Calu3 (cell line): ENCODE results near the gene ELAVL1. TPM values are rescaled to one million over a fixed set of nuclear protein-coding genes. Genes with fewer than 3 reads are reported as not detected.

Experiments
- BruUV-seq: library from RNA; stranded (reverse); fragments of 400-500 nt; replicated peaks from 2 replicates; lab custom pipeline; 2021; lab: Mats Ljungman, UMichigan
- CTCF ChIA-PET: fragments of 300-600 bp; sonication (Branson Sonifier 250); formaldehyde crosslinking; loops from one replicate; lab custom pipeline; 2022; ENCODE audit warnings: antibody characterized with exemption; lab: Charles Lee
- DNase-seq: peaks from one replicate; pipeline ENCODE4 v3.0.0; 2022
- H3K27ac Mint-ChIP-seq: one replicate; pipeline ENCODE4 v1.8.0; 2022; ENCODE audit warnings: mixed read lengths; ENCODE audit not compliant: unreplicated experiment
- H3K27me3 Mint-ChIP-seq: one replicate; pipeline ENCODE4 v1.8.0; 2022; ENCODE audit warnings: mixed read lengths; ENCODE audit not compliant: unreplicated experiment
- H3K36me3 Mint-ChIP-seq: one replicate; pipeline ENCODE4 v1.8.0; 2022; ENCODE audit warnings: mild to moderate bottlenecking, moderate library complexity, mixed read lengths; ENCODE audit not compliant: insufficient read depth, unreplicated experiment
- H3K4me1 Mint-ChIP-seq: one replicate; pipeline ENCODE4 v1.8.0; 2022; ENCODE audit warnings: mild to moderate bottlenecking, low read depth, mixed read lengths; ENCODE audit not compliant: unreplicated experiment
- H3K4me3 Mint-ChIP-seq: one replicate; pipeline ENCODE4 v1.8.0; 2022; ENCODE audit warnings: mild to moderate bottlenecking, low read depth, moderate library complexity, mixed read lengths; ENCODE audit not compliant: unreplicated experiment
- H3K9me3 Mint-ChIP-seq: one replicate; pipeline ENCODE4 v1.8.0; 2022; ENCODE audit warnings: low read depth, mixed read lengths; ENCODE audit not compliant: unreplicated experiment
- intact Hi-C: fragments of 100-400 bp; cut with micrococcal nuclease; formaldehyde crosslinking; loops from one replicate; pipeline ENCODE4 v1.10.0; 2022; ENCODE audit not compliant: unreplicated experiment
- total RNA-seq: library from RNA; stranded (reverse); gene quantifications from 2 replicates; pipeline ENCODE4 v1.2.3, GENCODE V29; 2022
- TF ChIP-seq, protein P1 (sequence below): fragments of 200-600 bp; IDR thresholded peaks from one replicate; pipeline ENCODE4 v1.8.0; 2022; ENCODE audit warnings: antibody characterized with exemption; ENCODE audit not compliant: unreplicated experiment

Gene ELAVL1
- total RNA-seq, 1 experiment from 2014 or later = 81.2 TPM

DNA sequence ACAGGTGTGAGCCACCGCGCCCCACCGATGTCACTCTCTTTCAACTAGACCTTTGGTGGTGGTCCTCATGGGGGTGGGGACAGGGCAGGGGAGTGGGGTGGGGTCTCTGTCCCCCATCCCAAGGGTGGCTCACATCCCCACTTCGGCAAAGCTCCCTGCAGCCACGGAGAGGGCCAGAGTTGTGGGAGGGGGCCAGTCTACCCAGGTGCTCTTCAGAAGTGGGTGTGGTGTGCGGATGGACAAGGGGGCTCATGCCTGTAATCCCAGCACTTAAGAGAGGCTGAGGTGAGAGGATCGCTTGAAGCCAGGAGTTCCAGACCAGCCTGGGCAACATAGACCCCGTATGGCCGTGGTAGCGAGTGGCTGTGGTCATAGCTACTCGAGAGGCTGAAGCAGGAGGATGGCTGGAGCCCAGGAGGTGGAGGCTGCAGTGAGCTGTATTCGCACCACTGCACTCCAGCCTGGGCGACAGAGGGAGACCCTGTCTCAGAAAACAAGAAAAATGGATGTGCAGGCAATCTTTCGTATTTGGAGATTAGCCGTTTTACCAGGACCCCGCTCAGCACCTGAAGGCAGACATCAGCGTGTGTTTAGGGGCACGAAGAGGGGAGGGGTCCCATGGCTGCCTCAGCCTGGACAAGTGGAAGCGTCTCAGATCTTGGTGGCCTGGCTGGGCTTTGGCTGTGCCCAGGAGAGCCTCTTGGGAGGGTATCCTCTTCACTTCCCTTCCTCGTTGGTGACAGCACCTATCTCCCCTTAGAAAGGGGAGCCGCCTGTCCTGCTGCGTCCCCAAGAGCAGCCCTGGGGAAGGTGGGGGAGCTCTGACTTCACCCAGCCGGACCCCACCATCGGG, 90.0 kb downstream of the ELAVL1 start:
- no TSS peak for BruUV-seq
- H3K27me3 Mint-ChIP-seq = no peaks in the 10 kb centered on the region
- H3K36me3 Mint-ChIP-seq = peaks cover 41% of the 10 kb centered on the region
- DNase-seq = no peak
- peak overlapping the region; percentile 65 for H3K4me3 Mint-ChIP-seq
- intact Hi-C loops = no loop called here
- peaks cover 8% of the 10 kb centered on the region for H3K4me1 Mint-ChIP-seq
- CTCF ChIA-PET = no interaction called here
- TF ChIP-seq, protein P1, sequence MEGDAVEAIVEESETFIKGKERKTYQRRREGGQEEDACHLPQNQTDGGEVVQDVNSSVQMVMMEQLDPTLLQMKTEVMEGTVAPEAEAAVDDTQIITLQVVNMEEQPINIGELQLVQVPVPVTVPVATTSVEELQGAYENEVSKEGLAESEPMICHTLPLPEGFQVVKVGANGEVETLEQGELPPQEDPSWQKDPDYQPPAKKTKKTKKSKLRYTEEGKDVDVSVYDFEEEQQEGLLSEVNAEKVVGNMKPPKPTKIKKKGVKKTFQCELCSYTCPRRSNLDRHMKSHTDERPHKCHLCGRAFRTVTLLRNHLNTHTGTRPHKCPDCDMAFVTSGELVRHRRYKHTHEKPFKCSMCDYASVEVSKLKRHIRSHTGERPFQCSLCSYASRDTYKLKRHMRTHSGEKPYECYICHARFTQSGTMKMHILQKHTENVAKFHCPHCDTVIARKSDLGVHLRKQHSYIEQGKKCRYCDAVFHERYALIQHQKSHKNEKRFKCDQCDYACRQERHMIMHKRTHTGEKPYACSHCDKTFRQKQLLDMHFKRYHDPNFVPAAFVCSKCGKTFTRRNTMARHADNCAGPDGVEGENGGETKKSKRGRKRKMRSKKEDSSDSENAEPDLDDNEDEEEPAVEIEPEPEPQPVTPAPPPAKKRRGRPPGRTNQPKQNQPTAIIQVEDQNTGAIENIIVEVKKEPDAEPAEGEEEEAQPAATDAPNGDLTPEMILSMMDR = no peak
- H3K27ac Mint-ChIP-seq = no peak overlapping the region
- H3K9me3 Mint-ChIP-seq = no peaks in the 10 kb centered on the region

DNA sequence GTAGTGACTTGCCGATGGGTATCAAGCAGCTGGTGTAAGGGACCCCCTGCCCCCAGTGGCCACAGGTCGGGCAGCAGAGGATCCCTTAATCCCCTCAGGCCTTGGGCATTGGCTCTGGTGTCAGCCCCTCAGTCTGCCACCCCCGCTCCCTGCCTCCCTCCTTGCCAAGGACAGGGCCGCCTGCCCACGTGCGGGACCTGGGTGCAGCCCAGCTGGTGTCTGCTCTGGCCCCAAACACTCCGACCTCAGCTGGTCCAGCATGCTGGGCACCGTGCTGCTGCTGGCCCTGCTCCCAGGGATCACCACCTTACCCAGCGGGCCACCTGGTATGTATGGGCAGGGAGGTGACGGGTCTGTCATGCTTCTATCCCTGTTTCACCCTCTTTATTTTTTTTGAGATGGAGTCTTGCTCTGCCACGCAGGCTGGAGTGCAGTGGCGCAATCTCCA, 90.8 kb downstream of the ELAVL1 start, which contains the start of gene TGFBR3L:
Gene TGFBR3L, plus strand, starts transcription at position 233 of the 448 bp plus-strand sequence.
- Mint-ChIP-seq H3K4me3 (peak within 1 kb of the TSS; percentile 65), H3K36me3 (peaks cover 32% of the 10 kb centered on the region), H3K9me3 (no peaks in the 10 kb centered on the region), H3K4me1 (peaks cover 4% of the 10 kb centered on the region), H3K27ac (no peak within 1 kb of the TSS), H3K27me3 (no peaks in the 10 kb centered on the region)
- CTCF ChIA-PET = no interaction called here
- TF ChIP-seq, protein P1 = no peak
- no TSS peak for BruUV-seq
- DNase-seq = no peak
- intact Hi-C loops = no loop called here

DNA sequence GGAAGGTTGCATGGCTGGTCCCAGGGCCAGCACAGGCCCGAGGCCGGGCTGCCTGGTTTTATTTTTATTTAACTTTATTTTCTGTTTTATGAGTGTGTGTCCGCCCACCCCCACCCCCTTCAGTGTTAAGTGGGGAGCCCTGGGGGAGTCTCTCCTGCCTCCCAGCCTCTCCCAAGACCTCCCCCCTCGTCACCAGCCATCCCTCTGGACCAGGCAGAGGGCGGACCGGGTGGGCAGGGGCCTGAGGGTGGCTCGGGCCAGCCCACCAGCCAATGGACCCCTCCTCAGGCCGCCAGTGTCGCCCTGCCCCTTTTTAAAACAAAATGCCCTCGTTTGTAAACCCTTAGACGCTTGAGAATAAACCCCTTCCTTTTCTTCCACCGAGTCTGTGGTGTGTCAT, 91.3 kb downstream of the ELAVL1 start:
- no peaks in the 10 kb centered on the region for H3K4me1 Mint-ChIP-seq
- no peak overlapping the region for H3K4me3 Mint-ChIP-seq
- H3K27ac Mint-ChIP-seq = no peak overlapping the region
- intact Hi-C loops = no loop called here
- no peak for DNase-seq
- BruUV-seq = no TSS peak
- H3K9me3 Mint-ChIP-seq = no peaks in the 10 kb centered on the region
- H3K27me3 Mint-ChIP-seq = no peaks in the 10 kb centered on the region
- CTCF ChIA-PET = no interaction called here
- H3K36me3 Mint-ChIP-seq = peaks cover 32% of the 10 kb centered on the region
- TF ChIP-seq, protein P1 = no peak

DNA sequence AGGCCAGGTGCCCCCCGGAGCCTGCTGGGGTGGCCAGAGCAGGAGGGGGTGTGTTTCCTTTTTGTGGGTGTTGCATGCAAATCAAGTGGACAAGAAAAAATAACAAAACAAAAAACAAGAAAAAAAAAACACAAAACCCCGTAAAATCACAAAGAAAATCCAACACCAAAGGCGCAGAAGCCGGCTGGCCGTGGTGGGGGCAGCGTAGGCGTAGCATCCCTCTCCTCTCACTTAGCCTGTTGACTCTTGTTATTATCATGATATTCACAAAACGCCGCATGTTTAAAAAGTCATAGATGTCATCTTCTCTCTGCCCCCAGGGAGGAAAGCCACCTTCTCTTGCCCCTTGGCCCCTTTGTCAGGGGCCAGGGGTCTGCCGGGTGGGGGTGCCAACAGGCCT, 91.8 kb downstream of the ELAVL1 start:
- Mint-ChIP-seq H3K4me1 (no peaks in the 10 kb centered on the region), H3K36me3 (peaks cover 30% of the 10 kb centered on the region), H3K4me3 (no peak overlapping the region), H3K27me3 (no peaks in the 10 kb centered on the region), H3K27ac (no peak overlapping the region), H3K9me3 (no peaks in the 10 kb centered on the region)
- intact Hi-C loops = no loop called here
- no peak for DNase-seq
- TF ChIP-seq, protein P1 = no peak
- no TSS peak for BruUV-seq
- CTCF ChIA-PET = no interaction called here
